ENCODE data around the gene TGFBR1. TPM values are rescaled to one million over a fixed set of nuclear protein-coding genes. Genes with fewer than 3 reads are reported as not detected.

TGFBR1 gene
- total RNA-seq, 1 donor from 2014 or later: 38.1 TPM

- Histone ChIP-seq H3K4me3 (ENCODE audit: low read length in 3 of 3) (no peak overlapping the region), H3K27ac (ENCODE audit: low read depth, low read length) (no peak overlapping the region), H3K27me3 (ENCODE audit: control insufficient read depth in 3 of 3, insufficient read depth in 3 of 3, low read length in 3 of 3) (no peaks in the 10 kb centered on the region), H3K36me3 (ENCODE audit: control insufficient read depth in 3 of 3, insufficient read depth in 3 of 3, low read length in 3 of 3) (no peaks in the 10 kb centered on the region), H3K9ac (ENCODE audit: low read depth in 1 of 3, low read length in 3 of 3) (no peak overlapping the region), H3K9me3 (ENCODE audit: control insufficient read depth in 3 of 3, low read length in 3 of 3) (no peaks in the 10 kb centered on the region), H3K4me1 (ENCODE audit: control insufficient read depth in 3 of 3, insufficient read depth in 3 of 3, low read length in 3 of 3) (peaks cover 7 to 9% (median 8%) of the 10 kb centered on the region in 3 donors)
These were observed 78.7 kb downstream of the TGFBR1 start for GRCh38 chr9:99183616-99184015.

- no peaks in the 10 kb centered on the region for H3K9me3 ChIP-seq (ENCODE audit: control insufficient read depth in 3 of 3, low read length in 3 of 3)
- peaks cover 7 to 9% (median 8%) of the 10 kb centered on the region in 3 donors for H3K4me1 ChIP-seq (ENCODE audit: control insufficient read depth in 3 of 3, insufficient read depth in 3 of 3, low read length in 3 of 3)
- H3K27me3 ChIP-seq (ENCODE audit: control insufficient read depth in 3 of 3, insufficient read depth in 3 of 3, low read length in 3 of 3): peaks cover 0 to under 1% (median 0%) of the 10 kb centered on the region in 3 donors
- H3K4me3 ChIP-seq (ENCODE audit: low read length in 3 of 3): no peak overlapping the region
- H3K9ac ChIP-seq (ENCODE audit: low read depth in 1 of 3, low read length in 3 of 3): peak overlapping the region in 1 of 3 donors; percentile 19
- no peak overlapping the region for H3K27ac ChIP-seq (ENCODE audit: low read depth, low read length)
- no peaks in the 10 kb centered on the region for H3K36me3 ChIP-seq (ENCODE audit: control insufficient read depth in 3 of 3, insufficient read depth in 3 of 3, low read length in 3 of 3)
These were observed 79.2 kb downstream of the TGFBR1 start for GRCh38 chr9:99184110-99184474.

- Histone ChIP-seq H3K4me1 (ENCODE audit: control insufficient read depth in 3 of 3, insufficient read depth in 3 of 3, low read length in 3 of 3) (peaks cover 7 to 9% (median 8%) of the 10 kb centered on the region in 3 donors), H3K27me3 (ENCODE audit: control insufficient read depth in 3 of 3, insufficient read depth in 3 of 3, low read length in 3 of 3) (peaks cover 0 to 3% (median 0%) of the 10 kb centered on the region in 3 donors), H3K9me3 (ENCODE audit: control insufficient read depth in 3 of 3, low read length in 3 of 3) (no peaks in the 10 kb centered on the region), H3K36me3 (ENCODE audit: control insufficient read depth in 3 of 3, insufficient read depth in 3 of 3, low read length in 3 of 3) (no peaks in the 10 kb centered on the region), H3K9ac (ENCODE audit: low read depth in 1 of 3, low read length in 3 of 3) (peak overlapping the region; percentile 19 to 77 (median 55)), H3K4me3 (ENCODE audit: low read length in 3 of 3) (peak overlapping the region; percentile 56 to 81 (median 73)), H3K27ac (ENCODE audit: low read depth, low read length) (no peak overlapping the region)
These were observed 79.8 kb downstream of the TGFBR1 start for GRCh38 chr9:99184475-99185347.

- peaks cover 0 to 3% (median 0%) of the 10 kb centered on the region in 3 donors for H3K27me3 ChIP-seq (ENCODE audit: control insufficient read depth in 3 of 3, insufficient read depth in 3 of 3, low read length in 3 of 3)
- H3K27ac ChIP-seq (ENCODE audit: low read depth, low read length): no peak overlapping the region
- H3K9ac ChIP-seq (ENCODE audit: low read depth in 1 of 3, low read length in 3 of 3): peak overlapping the region in 1 of 3 donors; percentile 77
- peaks cover 7 to 9% (median 8%) of the 10 kb centered on the region in 3 donors for H3K4me1 ChIP-seq (ENCODE audit: control insufficient read depth in 3 of 3, insufficient read depth in 3 of 3, low read length in 3 of 3)
- no peaks in the 10 kb centered on the region for H3K36me3 ChIP-seq (ENCODE audit: control insufficient read depth in 3 of 3, insufficient read depth in 3 of 3, low read length in 3 of 3)
- H3K4me3 ChIP-seq (ENCODE audit: low read length in 3 of 3): peak overlapping the region in 2 of 3 donors; percentile 56 to 81
- no peaks in the 10 kb centered on the region for H3K9me3 ChIP-seq (ENCODE audit: control insufficient read depth in 3 of 3, low read length in 3 of 3)
These were observed 80.4 kb downstream of the TGFBR1 start for GRCh38 chr9:99185348-99185632.

- Histone ChIP-seq H3K4me3 (ENCODE audit: low read length in 3 of 3) (no peak overlapping the region), H3K4me1 (ENCODE audit: control insufficient read depth in 3 of 3, insufficient read depth in 3 of 3, low read length in 3 of 3) (peaks cover 7 to 9% (median 8%) of the 10 kb centered on the region in 3 donors), H3K27ac (ENCODE audit: low read depth, low read length) (no peak overlapping the region), H3K9me3 (ENCODE audit: control insufficient read depth in 3 of 3, low read length in 3 of 3) (no peaks in the 10 kb centered on the region), H3K9ac (ENCODE audit: low read depth in 1 of 3, low read length in 3 of 3) (no peak overlapping the region), H3K36me3 (ENCODE audit: control insufficient read depth in 3 of 3, insufficient read depth in 3 of 3, low read length in 3 of 3) (no peaks in the 10 kb centered on the region), H3K27me3 (ENCODE audit: control insufficient read depth in 3 of 3, insufficient read depth in 3 of 3, low read length in 3 of 3) (peaks cover 0 to 3% (median 0%) of the 10 kb centered on the region in 3 donors)
These were observed 81.0 kb downstream of the TGFBR1 start for GRCh38 chr9:99185934-99186333.

GRCh38 chr9:99187311-99187710 is 82.4 kb downstream of the TGFBR1 start:
- H3K4me1 ChIP-seq (ENCODE audit: control insufficient read depth in 3 of 3, insufficient read depth in 3 of 3, low read length in 3 of 3): peaks cover 7 to 9% (median 8%) of the 10 kb centered on the region in 3 donors
- no peaks in the 10 kb centered on the region for H3K9me3 ChIP-seq (ENCODE audit: control insufficient read depth in 3 of 3, low read length in 3 of 3)
- H3K36me3 ChIP-seq (ENCODE audit: control insufficient read depth in 3 of 3, insufficient read depth in 3 of 3, low read length in 3 of 3): no peaks in the 10 kb centered on the region
- H3K27me3 ChIP-seq (ENCODE audit: control insufficient read depth in 3 of 3, insufficient read depth in 3 of 3, low read length in 3 of 3): peaks cover 0 to 3% (median 0%) of the 10 kb centered on the region in 3 donors
- H3K27ac ChIP-seq (ENCODE audit: low read depth, low read length): no peak overlapping the region
- no peak overlapping the region for H3K9ac ChIP-seq (ENCODE audit: low read depth in 1 of 3, low read length in 3 of 3)
- H3K4me3 ChIP-seq (ENCODE audit: low read length in 3 of 3): no peak overlapping the region

- peaks cover 0 to 3% (median 0%) of the 10 kb centered on the region in 3 donors for H3K27me3 ChIP-seq (ENCODE audit: control insufficient read depth in 3 of 3, insufficient read depth in 3 of 3, low read length in 3 of 3)
- H3K27ac ChIP-seq (ENCODE audit: low read depth, low read length): no peak overlapping the region
- H3K4me1 ChIP-seq (ENCODE audit: control insufficient read depth in 3 of 3, insufficient read depth in 3 of 3, low read length in 3 of 3): peaks cover 7 to 9% (median 8%) of the 10 kb centered on the region in 3 donors
- no peaks in the 10 kb centered on the region for H3K36me3 ChIP-seq (ENCODE audit: control insufficient read depth in 3 of 3, insufficient read depth in 3 of 3, low read length in 3 of 3)
- H3K4me3 ChIP-seq (ENCODE audit: low read length in 3 of 3): no peak overlapping the region
- H3K9ac ChIP-seq (ENCODE audit: low read depth in 1 of 3, low read length in 3 of 3): no peak overlapping the region
- H3K9me3 ChIP-seq (ENCODE audit: control insufficient read depth in 3 of 3, low read length in 3 of 3): no peaks in the 10 kb centered on the region
These were observed 84.3 kb downstream of the TGFBR1 start for GRCh38 chr9:99189186-99189585.

- Histone ChIP-seq H3K27ac (ENCODE audit: low read depth, low read length) (no peak overlapping the region), H3K4me1 (ENCODE audit: control insufficient read depth in 3 of 3, insufficient read depth in 3 of 3, low read length in 3 of 3) (peaks cover under 1 to 2% (median 2%) of the 10 kb centered on the region in 3 donors), H3K4me3 (ENCODE audit: low read length in 3 of 3) (no peak overlapping the region), H3K36me3 (ENCODE audit: control insufficient read depth in 3 of 3, insufficient read depth in 3 of 3, low read length in 3 of 3) (no peaks in the 10 kb centered on the region), H3K27me3 (ENCODE audit: control insufficient read depth in 3 of 3, insufficient read depth in 3 of 3, low read length in 3 of 3) (peaks cover 0 to 3% (median 0%) of the 10 kb centered on the region in 3 donors), H3K9me3 (ENCODE audit: control insufficient read depth in 3 of 3, low read length in 3 of 3) (peaks cover 0 to 2% (median 0%) of the 10 kb centered on the region in 3 donors), H3K9ac (ENCODE audit: low read depth in 1 of 3, low read length in 3 of 3) (no peak overlapping the region)
These were observed 85.1 kb downstream of the TGFBR1 start for GRCh38 chr9:99189887-99190596.

- Histone ChIP-seq H3K4me1 (ENCODE audit: control insufficient read depth in 3 of 3, insufficient read depth in 3 of 3, low read length in 3 of 3) (no peaks in the 10 kb centered on the region), H3K9ac (ENCODE audit: low read depth in 1 of 3, low read length in 3 of 3) (no peak overlapping the region), H3K4me3 (ENCODE audit: low read length in 3 of 3) (no peak overlapping the region), H3K27ac (ENCODE audit: low read depth, low read length) (no peak overlapping the region), H3K36me3 (ENCODE audit: control insufficient read depth in 3 of 3, insufficient read depth in 3 of 3, low read length in 3 of 3) (no peaks in the 10 kb centered on the region), H3K9me3 (ENCODE audit: control insufficient read depth in 3 of 3, low read length in 3 of 3) (peaks cover 0 to 2% (median 0%) of the 10 kb centered on the region in 3 donors), H3K27me3 (ENCODE audit: control insufficient read depth in 3 of 3, insufficient read depth in 3 of 3, low read length in 3 of 3) (peaks cover 0 to 3% (median 0%) of the 10 kb centered on the region in 3 donors)
These were observed 85.8 kb downstream of the TGFBR1 start for GRCh38 chr9:99190597-99191283.

All from skeletal muscle tissue (tissue), 4 donors.